HS-5 (cell line): ENCODE measurements around the gene BEGAIN.

ENCODE experiments used
- DNase-seq: peaks from one replicate; pipeline ENCODE4 v3.0.0-alpha.2; 2012; ENCODE audit warnings: low read depth

BEGAIN gene

GRCh38 chr14:100536721-100537445 lies 50.3 kb downstream of the BEGAIN start:
- DNase-seq, result no peak

GRCh38 chr14:100536121-100536510 lies 51.1 kb downstream of the BEGAIN start:
- DNase-seq, result no peak

GRCh38 chr14:100535287-100536120 lies 51.7 kb downstream of the BEGAIN start:
- DNase-seq, result no peak

GRCh38 chr14:100534528-100535286 lies 52.5 kb downstream of the BEGAIN start:
- no peak for DNase-seq

GRCh38 chr14:100533656-100534485 lies 53.3 kb downstream of the BEGAIN start:
- no peak for DNase-seq

- no peak for DNase-seq
Measured at GRCh38 chr14:100532906-100533655, 54.1 kb downstream of the BEGAIN start.

GRCh38 chr14:100532154-100532861 lies 54.9 kb downstream of the BEGAIN start:
- no peak for DNase-seq

GRCh38 chr14:100531152-100532121 lies 55.8 kb downstream of the BEGAIN start:
- no peak for DNase-seq

- no peak for DNase-seq
Measured at GRCh38 chr14:100530270-100531072, 56.7 kb downstream of the BEGAIN start.

- no peak for DNase-seq
Measured at GRCh38 chr14:100529561-100530031, 57.6 kb downstream of the BEGAIN start.

GRCh38 chr14:100528962-100529560 lies 58.2 kb downstream of the BEGAIN start:
- no peak for DNase-seq

- DNase-seq, result no peak
Measured at GRCh38 chr14:100526632-100527031, 60.6 kb downstream of the BEGAIN start.

- DNase-seq, result no peak
Measured at GRCh38 chr14:100526057-100526456, 61.2 kb downstream of the BEGAIN start.

GRCh38 chr14:100525615-100526014 lies 61.6 kb downstream of the BEGAIN start:
- no peak for DNase-seq

GRCh38 chr14:100524933-100525243 lies 62.3 kb downstream of the BEGAIN start:
- no peak for DNase-seq

GRCh38 chr14:100524233-100524932 lies 62.8 kb downstream of the BEGAIN start:
- DNase-seq, result no peak

GRCh38 chr14:100523843-100524169 lies 63.4 kb downstream of the BEGAIN start:
- no peak for DNase-seq
